ENCODE data around the gene IRF9. TPM values are rescaled to one million over a fixed set of nuclear protein-coding genes. Genes with fewer than 3 reads are reported as not detected.

The IRF9 gene
- total and polyA plus RNA-seq, 5 donors = 44.5 to 103 (median 54.1) TPM

- Histone ChIP-seq H3K4me1 (ENCODE audit: control insufficient read depth, insufficient read depth, low read length) (peaks cover 6% of the 10 kb centered on the region), H3K27ac (ENCODE audit: low read length) (peak overlapping the region; percentile 99), H3K27me3 (ENCODE audit: control insufficient read depth, insufficient read depth) (no peaks in the 10 kb centered on the region), H3K9me3 (ENCODE audit: control insufficient read depth, low read length) (no peaks in the 10 kb centered on the region), H3K4me3 (ENCODE audit: low read length) (no peak overlapping the region)
- intact Hi-C loops (cut with DNase I) = no loop called here
- 46% methylated on average over 24 of the region's 24 CpGs for WGBS
- peak in 2 of 3 donors; percentile 72 to 74 for DNase-seq
- no peak for ATAC-seq
Observed at GRCh38 chr14:24132061-24132685, 28.9 kb upstream of the IRF9 start.

GRCh38 chr14:24132976-24133375 is 28.1 kb upstream of the IRF9 start:
- Histone ChIP-seq H3K9me3 (ENCODE audit: control insufficient read depth, low read length) (no peaks in the 10 kb centered on the region), H3K4me3 (ENCODE audit: low read length) (no peak overlapping the region), H3K4me1 (ENCODE audit: control insufficient read depth, insufficient read depth, low read length) (peaks cover 6% of the 10 kb centered on the region), H3K27me3 (ENCODE audit: control insufficient read depth, insufficient read depth) (no peaks in the 10 kb centered on the region), H3K27ac (ENCODE audit: low read length) (peak overlapping the region; percentile 99)
- WGBS = 79% methylated on average over 2 of the region's 2 CpGs
- no peak for ATAC-seq
- no peak for DNase-seq
- intact Hi-C loops (cut with DNase I) = no loop called here

GRCh38 chr14:24133735-24134134 is 27.3 kb upstream of the IRF9 start:
- ATAC-seq = no peak
- Histone ChIP-seq H3K4me1 (ENCODE audit: control insufficient read depth, insufficient read depth, low read length) (peaks cover 6% of the 10 kb centered on the region), H3K4me3 (ENCODE audit: low read length) (no peak overlapping the region), H3K27ac (ENCODE audit: low read length) (no peak overlapping the region), H3K9me3 (ENCODE audit: control insufficient read depth, low read length) (no peaks in the 10 kb centered on the region), H3K27me3 (ENCODE audit: control insufficient read depth, insufficient read depth) (no peaks in the 10 kb centered on the region)
- intact Hi-C loops (cut with DNase I) = no loop called here
- no peak for DNase-seq
- WGBS = 99% methylated on average over 1 of the region's 1 CpG

- WGBS = 6% methylated on average over 9 of the region's 9 CpGs
- intact Hi-C loops (cut with DNase I) = no loop called here
- Histone ChIP-seq H3K4me3 (ENCODE audit: low read length) (peak overlapping the region; percentile 39), H3K9me3 (ENCODE audit: control insufficient read depth, low read length) (no peaks in the 10 kb centered on the region), H3K27me3 (ENCODE audit: control insufficient read depth, insufficient read depth) (no peaks in the 10 kb centered on the region), H3K27ac (ENCODE audit: low read length) (peak overlapping the region; percentile 57), H3K4me1 (ENCODE audit: control insufficient read depth, insufficient read depth, low read length) (peaks cover 7% of the 10 kb centered on the region)
- DNase-seq = no peak
- ATAC-seq = no peak
Observed at GRCh38 chr14:24135584-24135833, 25.6 kb upstream of the IRF9 start.

GRCh38 chr14:24135834-24136683 is 25.0 kb upstream of the IRF9 start, which contains the start of gene PSME1:
TSS of gene PSME1 (plus strand) at chr14:24136194. CDS start at chr14:24136263, 69 bp downstream.
- Histone ChIP-seq H3K9me3 (ENCODE audit: control insufficient read depth, low read length) (no peaks in the 10 kb centered on the region), H3K4me1 (ENCODE audit: control insufficient read depth, insufficient read depth, low read length) (peaks cover 2% of the 10 kb centered on the region), H3K4me3 (ENCODE audit: low read length) (peak within 1 kb of the TSS; percentile 67), H3K27me3 (ENCODE audit: control insufficient read depth, insufficient read depth) (no peaks in the 10 kb centered on the region), H3K27ac (ENCODE audit: low read length) (peak within 1 kb of the TSS; percentile 65)
- DNase-seq (peak; percentile 94 to 98 (median 98)), ATAC-seq (peak; percentile 95 to 97)
- WGBS = under 1% methylated on average over 74 of the region's 75 CpGs
- intact Hi-C loops (cut with DNase I) = no loop called here

- Histone ChIP-seq H3K4me3 (ENCODE audit: low read length) (peak overlapping the region; percentile 67), H3K4me1 (ENCODE audit: control insufficient read depth, insufficient read depth, low read length) (peaks cover 2% of the 10 kb centered on the region), H3K27me3 (ENCODE audit: control insufficient read depth, insufficient read depth) (no peaks in the 10 kb centered on the region), H3K27ac (ENCODE audit: low read length) (peak overlapping the region; percentile 65), H3K9me3 (ENCODE audit: control insufficient read depth, low read length) (no peaks in the 10 kb centered on the region)
- ATAC-seq = no peak
- DNase-seq = no peak
- whole genome bisulfite sequencing = 40% methylated on average over 13 of the region's 13 CpGs
- intact Hi-C loops (cut with DNase I) = no loop called here
Observed at GRCh38 chr14:24136684-24137528, 24.2 kb upstream of the IRF9 start.

GRCh38 chr14:24137529-24138395 is 23.3 kb upstream of the IRF9 start:
- WGBS = 90% methylated on average over 8 of the region's 8 CpGs

GRCh38 chr14:24138396-24139271 is 22.4 kb upstream of the IRF9 start:
- peaks cover 2% of the 10 kb centered on the region for H3K4me1 ChIP-seq (ENCODE audit: control insufficient read depth, insufficient read depth, low read length)
- no peak for ATAC-seq
- H3K27ac ChIP-seq (ENCODE audit: low read length) = no peak overlapping the region
- DNase-seq = no peak
- H3K27me3 ChIP-seq (ENCODE audit: control insufficient read depth, insufficient read depth) = no peaks in the 10 kb centered on the region
- H3K9me3 ChIP-seq (ENCODE audit: control insufficient read depth, low read length) = no peaks in the 10 kb centered on the region
- 80% methylated on average over 13 of the region's 13 CpGs for WGBS
- intact Hi-C loops (cut with DNase I) = no loop called here
- no peak overlapping the region for H3K4me3 ChIP-seq (ENCODE audit: low read length)

More at GRCh38 chr14:24137529-24138395, 23.3 kb upstream of the IRF9 start:
- no peak for DNase-seq
- H3K9me3 ChIP-seq (ENCODE audit: control insufficient read depth, low read length) = no peaks in the 10 kb centered on the region
- intact Hi-C loops (cut with DNase I) = no loop called here
- no peaks in the 10 kb centered on the region for H3K27me3 ChIP-seq (ENCODE audit: control insufficient read depth, insufficient read depth)
- H3K4me1 ChIP-seq (ENCODE audit: control insufficient read depth, insufficient read depth, low read length) = peaks cover 2% of the 10 kb centered on the region
- H3K27ac ChIP-seq (ENCODE audit: low read length) = no peak overlapping the region
- no peak for ATAC-seq
- no peak overlapping the region for H3K4me3 ChIP-seq (ENCODE audit: low read length)

GRCh38 chr14:24139272-24139934 is 21.7 kb upstream of the IRF9 start:
- peaks cover 2% of the 10 kb centered on the region for H3K4me1 ChIP-seq (ENCODE audit: control insufficient read depth, insufficient read depth, low read length)
- intact Hi-C loops (cut with DNase I) = no loop called here
- DNase-seq (no peak), ATAC-seq (no peak)
- no peaks in the 10 kb centered on the region for H3K9me3 ChIP-seq (ENCODE audit: control insufficient read depth, low read length)
- no peak overlapping the region for H3K4me3 ChIP-seq (ENCODE audit: low read length)
- WGBS = 89% methylated on average over 9 of the region's 9 CpGs
- H3K27me3 ChIP-seq (ENCODE audit: control insufficient read depth, insufficient read depth) = no peaks in the 10 kb centered on the region
- no peak overlapping the region for H3K27ac ChIP-seq (ENCODE audit: low read length)

Data from right cardiac atrium (tissue), 5 donors.